Smooth muscle cell (in vitro differentiated cells): Measurements from ENCODE around the gene DSG4. TPM values are rescaled to one million over a fixed set of nuclear protein-coding genes. Genes with fewer than 3 reads are reported as not detected.

Experiments
- DNase-seq: peaks from one replicate; lab custom pipeline; 2025; ENCODE audit not compliant: unreplicated experiment; lab: John Stamatoyannopoulos, UW
- H2AFZ ChIP-seq: fragments of 200-600 bp; sonication (generic); 2 replicates; pipeline ENCODE4 v1.6.0; 2016; ENCODE audit warnings: antibody characterized with exemption, low read depth, mild to moderate bottlenecking
- H3F3A ChIP-seq: fragments of 200-600 bp; sonication (generic); 2 replicates; pipeline ENCODE4 v1.6.0; 2017; ENCODE audit warnings: antibody characterized with exemption, low read depth
- H3K27ac ChIP-seq: fragments of 200-600 bp; sonication (generic); 2 replicates; pipeline ENCODE4 v1.5.1; 2016; ENCODE audit warnings: low read depth, mild to moderate bottlenecking
- H3K27me3 ChIP-seq: fragments of 200-600 bp; sonication (generic); 2 replicates; pipeline ENCODE4 v1.6.1; 2016; ENCODE audit warnings: low read depth, mild to moderate bottlenecking
- H3K36me3 ChIP-seq: fragments of 200-600 bp; sonication (generic); 2 replicates; pipeline ENCODE4 v1.5.1; 2016; ENCODE audit warnings: low read depth
- H3K4me1 ChIP-seq: fragments of 200-600 bp; sonication (generic); 2 replicates; pipeline ENCODE4 v1.5.1; 2016; ENCODE audit warnings: low read depth
- H3K4me2 ChIP-seq: fragments of 200-600 bp; sonication (generic); 2 replicates; pipeline ENCODE4 v1.6.0; 2016; ENCODE audit warnings: mild to moderate bottlenecking
- H3K4me3 ChIP-seq: fragments of 200-600 bp; sonication (generic); 2 replicates; pipeline ENCODE4 v1.5.1; 2016; ENCODE audit warnings: mild to moderate bottlenecking
- H3K79me2 ChIP-seq: fragments of 200-600 bp; sonication (generic); 2 replicates; pipeline ENCODE4 v1.6.0; 2016; ENCODE audit warnings: low read depth, mild to moderate bottlenecking
- H3K9ac ChIP-seq: fragments of 200-600 bp; sonication (generic); 2 replicates; pipeline ENCODE4 v1.6.0; 2016; ENCODE audit warnings: low read depth
- H3K9me3 ChIP-seq: fragments of 200-600 bp; sonication (generic); replicated peaks from 2 replicates; pipeline ENCODE4 v1.5.1; 2016; ENCODE audit warnings: low read depth
- H4K20me1 ChIP-seq: fragments of 200-600 bp; sonication (generic); 2 replicates; pipeline ENCODE4 v1.6.0; 2016; ENCODE audit warnings: low read depth
- CTCF ChIP-seq: fragments of 200-600 bp; sonication (generic); IDR thresholded peaks from 2 replicates; pipeline ENCODE4 v1.5.1; 2017; ENCODE audit warnings: borderline replicate concordance, mild to moderate bottlenecking, antibody characterized with exemption; ENCODE audit not compliant: insufficient read depth, poor library complexity, severe bottlenecking
- WGBS: methylation state at CpG from one replicate; pipeline ENCODE4 v1.1.7; 2016; ENCODE audit warnings: low lambda C conversion rate; 5-methylcytosine and 5-hydroxymethylcytosine counted together
- polyA plus RNA-seq: library from polyadenylated mRNA; unstranded; fragments of >200 nt; fragmentation: Nextera tagmentation; extraction: Ambion mirVana; gene quantifications from 2 replicates; pipeline ENCODE4 v1.2.1, GENCODE V29; 2016
- total RNA-seq: library from RNA; depleted of rRNA; stranded (reverse); fragments of >200 nt; gene quantifications from 2 replicates; pipeline ENCODE4 v1.2.3, GENCODE V29; 2014

The DSG4 gene
- total and polyA plus RNA-seq, 2 experiments from 2014 or later, result 0.94 TPM; not detected in 1

DNA sequence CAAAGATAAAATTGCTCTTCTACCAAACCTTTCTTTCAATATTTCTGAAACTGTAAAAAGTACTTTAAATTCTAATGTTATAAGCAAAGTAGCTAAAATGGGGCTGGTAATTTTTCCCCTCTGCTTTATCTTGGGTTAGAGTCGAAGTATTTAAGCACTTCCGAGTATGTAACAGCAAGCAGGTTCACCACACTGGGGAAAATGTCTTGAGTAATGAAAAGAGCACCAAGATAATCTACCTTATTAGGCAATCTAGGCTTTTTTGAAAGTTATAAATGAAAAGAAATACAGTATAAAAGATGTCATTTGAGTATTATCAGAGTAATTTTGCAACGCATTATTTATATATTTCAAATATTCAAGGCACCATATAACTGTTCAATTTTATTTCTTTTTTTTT lies 70.3 kb downstream of the DSG4 start:
- no peaks in the 10 kb centered on the region for H3K4me1 ChIP-seq
- H3K27me3 ChIP-seq, result no peaks in the 10 kb centered on the region
- H2AFZ ChIP-seq, result no peak overlapping the region
- no peaks in the 10 kb centered on the region for H3K36me3 ChIP-seq
- H3K4me2 ChIP-seq, result no peak overlapping the region
- no peak overlapping the region for H3K4me3 ChIP-seq
- TF ChIP-seq CTCF, result no peak
- H3K9ac ChIP-seq, result no peak overlapping the region
- no peak for DNase-seq
- H4K20me1 ChIP-seq, result no peaks in the 10 kb centered on the region
- H3K9me3 ChIP-seq, result no peaks in the 10 kb centered on the region
- H3K27ac ChIP-seq, result no peak overlapping the region
- no peaks in the 10 kb centered on the region for H3F3A ChIP-seq
- H3K79me2 ChIP-seq, result no peaks in the 10 kb centered on the region
- 90% methylated on average over 3 of the region's 3 CpGs for WGBS

GRCh38 chr18:31447530-31448191 lies 71.1 kb downstream of the DSG4 start, which contains the start of gene DSG3:
TSS of gene DSG3 (plus strand) at chr18:31447741. CDS start at chr18:31447878, 137 bp downstream.
- no peaks in the 10 kb centered on the region for H3K36me3 ChIP-seq
- no peak within 1 kb of the TSS for H3K27ac ChIP-seq
- peak within 1 kb of the TSS; percentile 8 for H3K4me3 ChIP-seq
- no peak for TF ChIP-seq CTCF
- H3K9ac ChIP-seq, result peak within 1 kb of the TSS; percentile 9
- H4K20me1 ChIP-seq, result no peaks in the 10 kb centered on the region
- no peak within 1 kb of the TSS for H2AFZ ChIP-seq
- H3K79me2 ChIP-seq, result no peaks in the 10 kb centered on the region
- no peaks in the 10 kb centered on the region for H3K4me1 ChIP-seq
- 68% methylated on average over 9 of the region's 9 CpGs for WGBS
- H3K9me3 ChIP-seq, result no peaks in the 10 kb centered on the region
- no peaks in the 10 kb centered on the region for H3F3A ChIP-seq
- no peak for DNase-seq
- H3K4me2 ChIP-seq, result peak within 1 kb of the TSS; percentile 28
- no peaks in the 10 kb centered on the region for H3K27me3 ChIP-seq

DNA sequence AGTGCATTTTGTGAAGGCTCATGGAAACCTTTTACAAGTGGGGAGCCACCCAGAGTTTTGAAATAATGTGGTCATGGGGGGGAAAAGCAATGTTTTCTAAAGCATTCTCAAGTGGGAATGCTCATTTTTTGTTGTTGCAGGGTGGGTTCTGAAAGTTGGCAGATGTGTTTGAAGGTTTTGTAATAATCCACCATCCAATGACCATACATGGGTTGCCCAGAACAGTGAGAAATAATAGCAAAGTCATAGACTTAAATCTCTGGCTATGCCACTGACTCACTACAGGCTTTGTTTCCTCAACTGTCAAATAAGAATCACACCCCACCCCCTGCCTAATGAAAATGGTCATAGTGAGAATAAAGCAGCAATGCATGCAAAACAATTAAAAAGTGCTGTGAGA lies 73.8 kb downstream of the DSG4 start:
- no peaks in the 10 kb centered on the region for H3K9me3 ChIP-seq
- no peak for TF ChIP-seq CTCF
- H3K27me3 ChIP-seq, result no peaks in the 10 kb centered on the region
- H3K9ac ChIP-seq, result no peak overlapping the region
- no peaks in the 10 kb centered on the region for H4K20me1 ChIP-seq
- no peak overlapping the region for H2AFZ ChIP-seq
- H3K36me3 ChIP-seq, result no peaks in the 10 kb centered on the region
- no peaks in the 10 kb centered on the region for H3K79me2 ChIP-seq
- DNase-seq, result no peak
- no peak overlapping the region for H3K27ac ChIP-seq
- no peaks in the 10 kb centered on the region for H3F3A ChIP-seq
- H3K4me3 ChIP-seq, result no peak overlapping the region
- H3K4me2 ChIP-seq, result no peak overlapping the region
- H3K4me1 ChIP-seq, result peaks cover 8% of the 10 kb centered on the region

- H3K4me2 ChIP-seq, result no peak overlapping the region
Measured at GRCh38 chr18:31451625-31452024, 75.0 kb downstream of the DSG4 start.

More at GRCh38 chr18:31451625-31452024, 75.0 kb downstream of the DSG4 start:
- Histone ChIP-seq H3K27me3 (no peaks in the 10 kb centered on the region), H3K27ac (peak overlapping the region; percentile 84), H3F3A (no peaks in the 10 kb centered on the region), H3K9ac (no peak overlapping the region), H2AFZ (no peak overlapping the region), H3K36me3 (no peaks in the 10 kb centered on the region), H3K4me3 (no peak overlapping the region), H4K20me1 (no peaks in the 10 kb centered on the region), H3K4me1 (peaks cover 8% of the 10 kb centered on the region), H3K79me2 (no peaks in the 10 kb centered on the region), H3K9me3 (no peaks in the 10 kb centered on the region)
- DNase-seq, result no peak
- no peak for TF ChIP-seq CTCF
- WGBS, result 71% methylated on average over 1 of the region's 1 CpG
